ENCODE data around the gene WDR59. TPM values are rescaled to one million over a fixed set of nuclear protein-coding genes. Genes with fewer than 3 reads are reported as not detected.

The WDR59 gene
- total and polyA plus RNA-seq, 2 donors (not counting 3 experiments of a cell fraction or from before 2014, with no cell fraction given) = 51.1 to 60.0 TPM

- dilution Hi-C loops (cut with MboI; ENCODE audit: extremely low pct_ligation_motif_present, low sequenced_read_pairs) (no loop called here), intact Hi-C loops (cut with micrococcal nuclease) (no loop called here)
- no peaks in the 10 kb centered on the region for H3K9me1 ChIP-seq (replicated peaks; ENCODE audit: control insufficient read depth, extremely low read depth, insufficient read depth, low read length)
- CTCF ChIA-PET = interaction anchor here (1.1 to 1.5 kb wide), 2 partner anchors 38 to 211 kb away, joined by 3 read pairs; no protein-coding TSS in a partner anchor
- FAIRE-seq = no peak
- H3K36me3 ChIP-seq (ENCODE audit: control insufficient read depth in 2 of 2, extremely low read depth in 1 of 2, insufficient read depth in 2 of 2, low read length in 2 of 2) = peaks cover 0 to 5% of the 10 kb centered on the region in 2 experiments
- H2AFZ ChIP-seq (ENCODE audit: low read depth, low read length) = no peak overlapping the region
- DNase-seq (ENCODE audit: low read depth, low spot score) = no peak
- no peaks in the 10 kb centered on the region for H4K20me1 ChIP-seq (replicated peaks; ENCODE audit: control insufficient read depth, extremely low read depth, insufficient read depth, low read length)
- no peak overlapping the region for H3K27ac ChIP-seq (ENCODE audit: insufficient read depth, low read depth, low read length)
- TF ChIP-seq FOS (IDR thresholded peaks at IDR 0.05; ENCODE audit: borderline replicate concordance, insufficient read depth, low read length) = no peak
- no peak for TF ChIP-seq MYC (IDR thresholded peaks at IDR 0.05; ENCODE audit: low read depth, low read length)
- TF ChIP-seq POLR2A (IDR thresholded peaks at IDR 0.05; ENCODE audit: low read depth, low read length) = no peak
- no peak for TF ChIP-seq EZH2 (IDR thresholded peaks at IDR 0.05; ENCODE audit: borderline replicate concordance, low read depth, low read length, severe bottlenecking)
- H3K4me2 ChIP-seq (ENCODE audit: insufficient read depth, low read length) = no peak overlapping the region
- no peaks in the 10 kb centered on the region for H3K27me3 ChIP-seq (ENCODE audit: control insufficient read depth in 2 of 2, insufficient read depth in 2 of 2, low read length in 2 of 2)
- no TSS peak for BruUV-seq (replicated peaks)
- no peaks in the 10 kb centered on the region for H3K4me1 ChIP-seq (ENCODE audit: control insufficient read depth, extremely low read depth, insufficient read depth, low read length)
- no peak overlapping the region for H3K9ac ChIP-seq (replicated peaks; ENCODE audit: extremely low read depth, insufficient read depth, low read length)
- POLR2A ChIA-PET = no interaction called here
- no peaks in the 10 kb centered on the region for H3K79me2 ChIP-seq (ENCODE audit: control insufficient read depth, insufficient read depth, low read length)
- no peaks in the 10 kb centered on the region for H3K9me3 ChIP-seq (replicated peaks; ENCODE audit: control insufficient read depth, insufficient read depth, low read length)
- H3K4me3 ChIP-seq (replicated peaks in 1 of 3; ENCODE audit: insufficient read depth in 1 of 3, low read depth in 1 of 3, low read length in 3 of 3) = no peak overlapping the region
These were observed 85.1 kb downstream of the WDR59 start for GRCh38 chr16:74899816-74900215.

GRCh38 chr16:74898659-74899058 is 86.3 kb downstream of the WDR59 start:
- no TSS peak for BruUV-seq (replicated peaks)
- no peaks in the 10 kb centered on the region for H3K4me1 ChIP-seq (ENCODE audit: control insufficient read depth, extremely low read depth, insufficient read depth, low read length)
- no peaks in the 10 kb centered on the region for H3K9me3 ChIP-seq (replicated peaks; ENCODE audit: control insufficient read depth, insufficient read depth, low read length)
- H3K9me1 ChIP-seq (replicated peaks; ENCODE audit: control insufficient read depth, extremely low read depth, insufficient read depth, low read length) = no peaks in the 10 kb centered on the region
- intact Hi-C loops (cut with micrococcal nuclease) (no loop called here), dilution Hi-C loops (cut with MboI; ENCODE audit: extremely low pct_ligation_motif_present, low sequenced_read_pairs) (no loop called here)
- no peak overlapping the region for H3K27ac ChIP-seq (ENCODE audit: insufficient read depth, low read depth, low read length)
- peaks cover 0 to 2% of the 10 kb centered on the region in 2 experiments for H3K36me3 ChIP-seq (ENCODE audit: control insufficient read depth in 2 of 2, extremely low read depth in 1 of 2, insufficient read depth in 2 of 2, low read length in 2 of 2)
- POLR2A ChIA-PET = no interaction called here
- DNase-seq (ENCODE audit: low read depth, low spot score) = no peak
- no peaks in the 10 kb centered on the region for H3K27me3 ChIP-seq (ENCODE audit: control insufficient read depth in 2 of 2, insufficient read depth in 2 of 2, low read length in 2 of 2)
- TF ChIP-seq GATA2 (IDR thresholded peaks at IDR 0.05; ENCODE audit: insufficient read depth, insufficient read length, low read depth, low read length) = no peak
- TF ChIP-seq CTCF (IDR thresholded peaks at IDR 0.05; ENCODE audit: extremely low read depth in 1 of 2, insufficient read depth in 1 of 2, low read depth in 1 of 2, low read length in 2 of 2) = no peak
- no peak for TF ChIP-seq POLR2A (IDR thresholded peaks at IDR 0.05; ENCODE audit: low read depth, low read length)
- TF ChIP-seq FOS (IDR thresholded peaks at IDR 0.05; ENCODE audit: borderline replicate concordance, insufficient read depth, low read length) = no peak
- no peak for TF ChIP-seq MYC (IDR thresholded peaks at IDR 0.05; ENCODE audit: low read depth, low read length)
- TF ChIP-seq MAX (IDR thresholded peaks at IDR 0.05; ENCODE audit: insufficient read depth, insufficient read length) = no peak
- no peak for TF ChIP-seq EZH2 (IDR thresholded peaks at IDR 0.05; ENCODE audit: borderline replicate concordance, low read depth, low read length, severe bottlenecking)
- no peak for TF ChIP-seq JUN (IDR thresholded peaks at IDR 0.05; ENCODE audit: borderline replicate concordance, insufficient read depth, insufficient read length, low read depth)
- no peak for TF ChIP-seq POLR2AphosphoS5 (IDR thresholded peaks at IDR 0.05; ENCODE audit: insufficient read depth, low read depth, low read length)
- no peak overlapping the region for H3K4me3 ChIP-seq (replicated peaks in 1 of 3; ENCODE audit: insufficient read depth in 1 of 3, low read depth in 1 of 3, low read length in 3 of 3)
- H3K9ac ChIP-seq (replicated peaks; ENCODE audit: extremely low read depth, insufficient read depth, low read length) = no peak overlapping the region
- H4K20me1 ChIP-seq (replicated peaks; ENCODE audit: control insufficient read depth, extremely low read depth, insufficient read depth, low read length) = no peaks in the 10 kb centered on the region
- CTCF ChIA-PET = interaction anchor here (0.8 to 1.5 kb wide), 2 partner anchors 37 to 213 kb away, joined by 3 read pairs; no protein-coding TSS in a partner anchor
- FAIRE-seq = no peak
- no peak overlapping the region for H2AFZ ChIP-seq (ENCODE audit: low read depth, low read length)
- no peaks in the 10 kb centered on the region for H3K79me2 ChIP-seq (ENCODE audit: control insufficient read depth, insufficient read depth, low read length)
- no peak overlapping the region for H3K4me2 ChIP-seq (ENCODE audit: insufficient read depth, low read length)
